Kidney epithelial cell (primary cell): Measurements from ENCODE around the gene RAPGEF4. TPM values are rescaled to one million over a fixed set of nuclear protein-coding genes. Genes with fewer than 3 reads are reported as not detected.

Source experiments
- DNase-seq: peaks from one replicate; pipeline ENCODE4 v3.0.0-alpha.2; 2010; ENCODE audit warnings: low read depth
- H3K27me3 ChIP-seq: 2 replicates; pipeline ENCODE4 v1.6.0; 2011; ENCODE audit warnings: low read length; ENCODE audit not compliant: control insufficient read depth, insufficient read depth
- H3K36me3 ChIP-seq: 2 replicates; pipeline ENCODE4 v1.5.1; 2011; ENCODE audit warnings: low read length; ENCODE audit not compliant: control insufficient read depth, insufficient read depth
- H3K4me3 ChIP-seq: 2 replicates; pipeline ENCODE4 v1.5.1; 2011; ENCODE audit warnings: low read depth, mild to moderate bottlenecking, control low read depth, low read length
- CTCF ChIP-seq: IDR thresholded peaks from 2 replicates; pipeline ENCODE4 v1.5.1; 2011; ENCODE audit warnings: mild to moderate bottlenecking, moderate library complexity, low read length, control low read depth, inconsistent platforms; ENCODE audit not compliant: insufficient read depth, poor library complexity, severe bottlenecking
- total RNA-seq: library from RNA; depleted of rRNA; stranded (reverse); fragments of >200 nt; gene quantifications from 2 replicates; pipeline ENCODE4 v1.2.3, GENCODE V29; 2015

The RAPGEF4 gene
- total RNA-seq, 1 donor from 2014 or later: 0.71 TPM

- H3K27me3 ChIP-seq: no peaks in the 10 kb centered on the region
Observed at GRCh38 chr2:172847188-172847587, 111.5 kb downstream of the RAPGEF4 start.

GRCh38 chr2:172848519-172848918, 112.9 kb downstream of the RAPGEF4 start:
- Histone ChIP-seq H3K27me3 (no peaks in the 10 kb centered on the region), H3K4me3 (no peak overlapping the region), H3K36me3 (no peaks in the 10 kb centered on the region)
- DNase-seq: no peak
- TF ChIP-seq CTCF: no peak

More at GRCh38 chr2:172847188-172847587, 111.5 kb downstream of the RAPGEF4 start:
- TF ChIP-seq CTCF: no peak
- Histone ChIP-seq H3K4me3 (no peak overlapping the region), H3K36me3 (no peaks in the 10 kb centered on the region)
- no peak for DNase-seq

- Histone ChIP-seq H3K4me3 (no peak overlapping the region), H3K27me3 (no peaks in the 10 kb centered on the region), H3K36me3 (no peaks in the 10 kb centered on the region)
- TF ChIP-seq CTCF: no peak
- no peak for DNase-seq
Observed at GRCh38 chr2:172849519-172850217, 114.0 kb downstream of the RAPGEF4 start.

- H3K27me3 ChIP-seq: no peaks in the 10 kb centered on the region
- no peak for TF ChIP-seq CTCF
- H3K36me3 ChIP-seq: no peaks in the 10 kb centered on the region
- no peak for DNase-seq
- H3K4me3 ChIP-seq: no peak overlapping the region
Observed at GRCh38 chr2:172855588-172855987, 119.9 kb downstream of the RAPGEF4 start.

GRCh38 chr2:172856606-172857005, 121.0 kb downstream of the RAPGEF4 start:
- no peak for TF ChIP-seq CTCF
- no peaks in the 10 kb centered on the region for H3K27me3 ChIP-seq
- no peak for DNase-seq
- no peak overlapping the region for H3K4me3 ChIP-seq
- H3K36me3 ChIP-seq: no peaks in the 10 kb centered on the region

GRCh38 chr2:172858473-172858745, 122.8 kb downstream of the RAPGEF4 start:
- no peak overlapping the region for H3K4me3 ChIP-seq
- TF ChIP-seq CTCF: no peak
- no peak for DNase-seq
- no peaks in the 10 kb centered on the region for H3K27me3 ChIP-seq
- no peaks in the 10 kb centered on the region for H3K36me3 ChIP-seq
